SU-DHL-6 (cell line): ENCODE results near the gene HINT1.
"Not testable (repeated sequence)": the region's sequence is repeated elsewhere in the genome, so short reads cannot be mapped to it uniquely, and the experiment has no call there.

ENCODE experiments used
- H2AFZ ChIP-seq: fragments of 200-600 bp; sonication (generic); 2 replicates; pipeline ENCODE4 v1.6.1; 2014; ENCODE audit warnings: low read depth, mild to moderate bottlenecking, moderate library complexity, mixed read lengths, antibody characterized with exemption, low read length; ENCODE audit not compliant: severe bottlenecking
- H3F3A ChIP-seq: fragments of 200-600 bp; shearing (Covaris generic); 2 replicates; pipeline ENCODE4 v1.6.0; 2016; ENCODE audit warnings: antibody characterized with exemption, mild to moderate bottlenecking; ENCODE audit not compliant: insufficient read depth
- H3K27ac ChIP-seq: fragments of 200-600 bp; sonication (generic); 2 replicates; pipeline ENCODE4 v1.5.1; 2016; ENCODE audit warnings: low read depth, mild to moderate bottlenecking, low read length, moderate library complexity, mixed read lengths
- H3K27me3 ChIP-seq: fragments of 200-600 bp; sonication (generic), shearing (Covaris generic); 2 replicates; pipeline ENCODE4 v1.6.0; 2014; ENCODE audit warnings: mild to moderate bottlenecking, low read length
- H3K36me3 ChIP-seq: fragments of 200-600 bp; sonication (generic); 2 replicates; pipeline ENCODE4 v1.6.1; 2014; ENCODE audit warnings: mild to moderate bottlenecking, low read length, mixed read lengths
- H3K4me2 ChIP-seq: fragments of 300-600, 200-600 bp; shearing (Covaris generic), sonication (generic); 2 replicates; pipeline ENCODE4 v1.6.0; 2014; ENCODE audit warnings: low read length, low read depth, mild to moderate bottlenecking; ENCODE audit not compliant: poor library complexity, severe bottlenecking
- H3K4me3 ChIP-seq: fragments of 200-600 bp; sonication (generic); 2 replicates; pipeline ENCODE4 v1.5.1; 2014; ENCODE audit warnings: antibody characterized with exemption, low read length, mild to moderate bottlenecking, mixed read lengths; ENCODE audit not compliant: insufficient read depth, poor library complexity, severe bottlenecking
- H3K79me2 ChIP-seq: fragments of 200-600 bp; sonication (generic); 2 replicates; pipeline ENCODE4 v1.6.1; 2014; ENCODE audit warnings: mild to moderate bottlenecking, low read length, moderate library complexity; ENCODE audit not compliant: insufficient read depth
- H3K9ac ChIP-seq: fragments of 200-600 bp; sonication (generic); 2 replicates; pipeline ENCODE4 v1.7.0; 2014; ENCODE audit warnings: mild to moderate bottlenecking, low read length
- H3K9me2 ChIP-seq: fragments of 200-600 bp; sonication (generic); replicated peaks from 2 replicates; pipeline ENCODE4 v1.6.1; 2014; ENCODE audit warnings: low read length; ENCODE audit not compliant: insufficient read depth
- H3K9me3 ChIP-seq: fragments of 200-600 bp; sonication (generic); 2 replicates; pipeline ENCODE4 v1.6.1; 2014; ENCODE audit warnings: low read length, mixed read lengths; ENCODE audit not compliant: insufficient read depth
- H4K20me1 ChIP-seq: fragments of 200-600 bp; sonication (generic); 2 replicates; pipeline ENCODE4 v1.6.1; 2014; ENCODE audit warnings: low read depth, mild to moderate bottlenecking, antibody characterized with exemption, low read length, moderate library complexity, mixed read lengths
- EZH2phosphoT487 ChIP-seq: fragments of 200-600 bp; sonication (generic), shearing (Covaris generic); conservative IDR thresholded peaks from 2 replicates; pipeline ENCODE4 v1.6.1; 2018; ENCODE audit warnings: mild to moderate bottlenecking, antibody characterized with exemption, low read length, moderate library complexity, mixed read lengths
- TF ChIP-seq, protein P1 (sequence below): fragments of 200-600 bp; sonication (generic); IDR thresholded peaks from one replicate; pipeline ENCODE4 v1.5.1; 2017; ENCODE audit warnings: antibody characterized with exemption, mild to moderate bottlenecking, low read length, moderate library complexity; ENCODE audit not compliant: insufficient read depth, poor library complexity, severe bottlenecking

HINT1 gene

DNA sequence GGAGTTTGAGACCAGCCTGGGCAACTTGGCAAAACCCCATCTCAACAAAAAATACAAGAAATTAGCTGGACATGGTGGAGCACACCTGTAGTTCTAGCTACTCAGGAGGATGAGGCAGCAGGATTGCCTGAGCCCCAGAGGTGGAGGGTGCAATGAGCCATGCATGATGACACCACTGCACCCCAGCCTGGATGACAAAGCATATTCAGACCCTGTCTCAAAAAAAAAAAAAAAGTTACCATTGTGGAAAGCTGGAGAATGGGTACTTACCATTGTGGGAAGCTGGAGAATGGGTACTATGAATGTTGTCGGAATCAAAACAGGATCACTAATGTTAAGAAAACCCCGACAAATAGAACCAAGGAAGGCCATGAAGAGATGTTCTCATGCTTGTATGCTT is 25.7 kb downstream of the HINT1 start:
- Histone ChIP-seq H3K4me2 (no peak overlapping the region), H3K9ac (no peak overlapping the region), H3K9me3 (no peaks in the 10 kb centered on the region), H4K20me1 (no peaks in the 10 kb centered on the region), H3K79me2 (no peaks in the 10 kb centered on the region), H3F3A (no peaks in the 10 kb centered on the region), H3K9me2 (no peaks in the 10 kb centered on the region), H3K27me3 (no peaks in the 10 kb centered on the region), H3K36me3 (no peaks in the 10 kb centered on the region), H3K27ac (no peak overlapping the region), H2AFZ (no peak overlapping the region), H3K4me3 (no peak overlapping the region)
- TF ChIP-seq EZH2phosphoT487: no peak
- TF ChIP-seq, protein P1, sequence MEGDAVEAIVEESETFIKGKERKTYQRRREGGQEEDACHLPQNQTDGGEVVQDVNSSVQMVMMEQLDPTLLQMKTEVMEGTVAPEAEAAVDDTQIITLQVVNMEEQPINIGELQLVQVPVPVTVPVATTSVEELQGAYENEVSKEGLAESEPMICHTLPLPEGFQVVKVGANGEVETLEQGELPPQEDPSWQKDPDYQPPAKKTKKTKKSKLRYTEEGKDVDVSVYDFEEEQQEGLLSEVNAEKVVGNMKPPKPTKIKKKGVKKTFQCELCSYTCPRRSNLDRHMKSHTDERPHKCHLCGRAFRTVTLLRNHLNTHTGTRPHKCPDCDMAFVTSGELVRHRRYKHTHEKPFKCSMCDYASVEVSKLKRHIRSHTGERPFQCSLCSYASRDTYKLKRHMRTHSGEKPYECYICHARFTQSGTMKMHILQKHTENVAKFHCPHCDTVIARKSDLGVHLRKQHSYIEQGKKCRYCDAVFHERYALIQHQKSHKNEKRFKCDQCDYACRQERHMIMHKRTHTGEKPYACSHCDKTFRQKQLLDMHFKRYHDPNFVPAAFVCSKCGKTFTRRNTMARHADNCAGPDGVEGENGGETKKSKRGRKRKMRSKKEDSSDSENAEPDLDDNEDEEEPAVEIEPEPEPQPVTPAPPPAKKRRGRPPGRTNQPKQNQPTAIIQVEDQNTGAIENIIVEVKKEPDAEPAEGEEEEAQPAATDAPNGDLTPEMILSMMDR: no peak

DNA sequence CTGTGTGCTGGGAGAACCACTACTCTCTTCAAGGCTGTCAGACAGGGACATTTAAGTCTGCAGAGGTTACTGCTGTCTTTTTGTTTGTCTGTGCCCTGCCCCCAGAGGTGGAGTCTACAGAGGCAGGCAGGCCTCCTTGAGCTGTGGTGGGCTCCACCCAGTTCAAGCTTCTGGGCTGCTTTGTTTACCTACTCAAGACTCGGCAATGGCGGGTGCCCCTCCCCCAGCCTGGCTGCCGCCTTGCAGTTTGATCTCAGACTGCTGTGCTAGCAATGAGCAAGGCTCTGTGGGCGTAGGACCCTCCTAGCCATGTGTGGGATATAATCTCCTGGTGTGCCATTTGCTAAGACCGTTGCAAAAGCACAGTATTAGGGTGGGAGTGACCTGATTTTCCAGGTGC is 26.6 kb downstream of the HINT1 start:
- not testable (repeated sequence) for H3K9me3 ChIP-seq, H4K20me1 ChIP-seq, H3K27me3 ChIP-seq, H2AFZ ChIP-seq, H3K4me2 ChIP-seq, H3F3A ChIP-seq, H3K9me2 ChIP-seq, H3K27ac ChIP-seq, H3K79me2 ChIP-seq, H3K4me3 ChIP-seq, H3K9ac ChIP-seq, H3K36me3 ChIP-seq

DNA sequence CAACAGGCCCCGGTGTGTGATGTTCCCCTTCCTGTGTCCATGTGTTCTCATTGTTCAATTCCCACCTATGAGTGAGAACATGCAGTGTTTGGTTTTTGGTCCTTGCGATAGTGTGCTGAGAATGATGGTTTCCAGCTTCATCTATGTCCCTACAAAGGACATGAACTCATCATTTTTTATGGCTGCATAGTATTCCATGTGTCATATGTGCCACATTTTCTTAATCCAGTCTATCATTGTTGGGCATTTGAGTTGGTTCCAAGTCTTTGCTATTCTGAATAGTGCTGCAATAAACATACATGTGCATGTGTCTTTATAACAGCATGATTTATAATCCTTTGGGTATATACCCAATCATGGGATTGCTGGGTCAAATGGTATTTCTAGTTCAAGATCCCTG is 32.0 kb downstream of the HINT1 start:
- H3K79me2 ChIP-seq, H3K36me3 ChIP-seq, H3K27ac ChIP-seq, H4K20me1 ChIP-seq, H3K9me3 ChIP-seq, H3K4me2 ChIP-seq, H3K9ac ChIP-seq, H2AFZ ChIP-seq, H3K4me3 ChIP-seq, H3K9me2 ChIP-seq, H3F3A ChIP-seq, H3K27me3 ChIP-seq: not testable (repeated sequence)

DNA sequence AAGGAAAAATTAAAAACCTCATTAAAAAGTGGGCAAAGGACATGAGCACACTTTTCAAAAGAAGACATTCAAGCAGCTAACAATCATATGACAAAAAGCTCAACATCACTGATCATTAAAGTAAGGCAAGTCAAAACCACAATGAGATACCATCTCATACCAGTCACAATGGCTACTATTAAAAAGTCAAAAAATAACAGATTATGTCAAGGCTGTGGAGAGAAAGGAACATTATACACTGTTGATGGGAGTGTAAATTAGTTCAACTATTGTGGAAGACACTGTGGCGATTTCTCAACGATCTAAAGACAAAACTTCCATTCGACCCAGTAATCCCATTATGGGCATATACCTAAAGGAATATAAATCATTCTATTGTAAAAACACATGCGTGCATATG is 35.8 kb downstream of the HINT1 start:
- Histone ChIP-seq H4K20me1 (no peaks in the 10 kb centered on the region), H3K36me3 (no peaks in the 10 kb centered on the region), H3K79me2 (no peaks in the 10 kb centered on the region), H3K4me3 (no peak overlapping the region), H2AFZ (no peak overlapping the region), H3K27me3 (no peaks in the 10 kb centered on the region), H3K9ac (no peak overlapping the region), H3K27ac (no peak overlapping the region), H3K4me2 (no peak overlapping the region), H3F3A (no peaks in the 10 kb centered on the region), H3K9me2 (no peaks in the 10 kb centered on the region), H3K9me3 (no peaks in the 10 kb centered on the region)
- TF ChIP-seq, protein P1: no peak
- no peak for TF ChIP-seq EZH2phosphoT487

DNA sequence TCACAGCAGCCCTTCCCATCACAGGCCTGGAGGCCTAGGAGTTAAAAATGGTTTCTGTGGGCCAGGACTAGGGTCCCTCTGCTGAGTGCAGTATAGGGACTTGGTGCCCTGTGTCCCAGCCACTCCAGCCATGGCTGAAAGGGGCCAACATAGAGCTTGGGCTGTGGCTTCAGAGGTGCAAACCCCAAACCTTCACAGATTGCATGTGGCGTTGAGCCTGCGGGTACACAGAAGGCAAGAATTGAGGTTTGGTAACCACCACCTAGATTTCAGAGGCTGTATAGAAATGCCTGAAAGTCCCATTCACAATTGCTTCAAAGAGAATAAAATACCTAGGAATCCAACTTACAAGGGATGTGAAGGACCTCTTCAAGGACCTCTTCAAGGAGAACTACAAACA is 37.8 kb downstream of the HINT1 start:
- not testable (repeated sequence) for H3F3A ChIP-seq, H2AFZ ChIP-seq, H3K27me3 ChIP-seq, H3K4me3 ChIP-seq, H4K20me1 ChIP-seq, H3K4me2 ChIP-seq, H3K79me2 ChIP-seq, H3K36me3 ChIP-seq, H3K9me3 ChIP-seq, H3K9me2 ChIP-seq, H3K9ac ChIP-seq, H3K27ac ChIP-seq
